Measurements from ENCODE around the gene NXPH3.

Gene NXPH3

DNA sequence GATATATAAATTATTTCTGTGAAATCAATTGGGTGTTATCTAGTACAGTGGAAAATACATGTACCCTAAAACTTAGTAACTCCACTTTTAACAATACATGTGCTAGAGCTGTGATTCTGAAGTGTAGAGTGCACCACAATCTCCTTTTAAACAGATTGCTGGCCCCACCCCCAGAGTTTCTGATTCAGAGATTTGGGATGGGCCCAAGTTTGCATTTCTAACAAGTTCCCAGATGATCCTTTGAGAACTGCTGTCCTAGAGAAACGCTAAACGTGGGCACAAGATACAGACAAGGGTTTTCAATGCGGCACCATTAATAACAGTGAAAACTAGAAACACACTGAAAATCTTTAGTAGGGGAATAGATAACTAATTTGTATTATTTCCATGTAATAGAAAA, 49.2 kb downstream of the NXPH3 start:
- no peak for DNase-seq (ENCODE audit: low read depth in 2 of 3, low spot score in 1 of 3)

- no peak for DNase-seq (ENCODE audit: low read depth in 2 of 3, low spot score in 1 of 3)
Measured at GRCh38 chr17:49629447-49629846, 53.8 kb downstream of the NXPH3 start.

GRCh38 chr17:49630113-49630900, 54.6 kb downstream of the NXPH3 start:
- DNase-seq (ENCODE audit: low read depth in 2 of 3, low spot score in 1 of 3) = no peak

DNA sequence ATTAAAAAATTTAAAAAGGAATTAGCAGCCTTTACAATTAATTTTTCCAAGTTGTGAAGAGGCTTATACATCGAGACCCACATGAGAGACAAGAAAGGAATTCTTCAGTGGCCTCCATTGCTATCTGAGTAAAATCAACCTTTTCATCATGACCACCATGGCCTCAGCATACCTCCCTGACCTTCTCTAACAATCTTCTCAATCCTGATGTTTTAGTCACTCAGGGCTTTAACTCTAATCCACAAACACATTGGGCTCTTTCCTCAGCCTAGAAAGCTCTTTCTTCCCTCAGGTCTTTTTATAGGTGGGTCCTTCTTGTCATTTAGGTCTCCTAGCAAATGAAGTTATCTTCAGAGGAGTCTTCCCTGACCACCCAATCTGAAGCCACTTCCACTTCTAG, 55.8 kb downstream of the NXPH3 start:
- no peak for DNase-seq (ENCODE audit: low read depth in 2 of 3, low spot score in 1 of 3)

Measured in stimulated activated CD4-positive, alpha-beta T cell treated with anti-CD3 and anti-CD28 coated beads, Interleukin-12 subunit alpha, Interleukin-12 subunit beta, amount 100 ng/mL, for 48 hours (primary cell).